ENCODE data around the gene TMEM132D. TPM values are rescaled to one million over a fixed set of nuclear protein-coding genes. Genes with fewer than 3 reads are reported as not detected.

Gene TMEM132D
- total and polyA plus RNA-seq, 4 donors = 0.06 to 0.20 (median 0.13) TPM

GRCh38 chr12:129530517-129530916, 373.3 kb downstream of the TMEM132D start:
- Histone ChIP-seq H3K4me1 (ENCODE audit: control insufficient read depth in 5 of 5, insufficient read depth in 5 of 5, low read length in 5 of 5) (no peaks in the 10 kb centered on the region), H3K9ac (ENCODE audit: insufficient read depth in 1 of 2, low read length in 2 of 2) (no peak overlapping the region), H3K27ac (ENCODE audit: low read depth in 1 of 2, low read length in 1 of 2) (no peak overlapping the region), H3K4me3 (no peak overlapping the region), H3K36me3 (ENCODE audit: control insufficient read depth in 4 of 4, insufficient read depth in 4 of 4, low read length in 4 of 4) (no peaks in the 10 kb centered on the region), H3K27me3 (ENCODE audit: control insufficient read depth in 3 of 3, insufficient read depth in 3 of 3, low read length in 2 of 3) (no peaks in the 10 kb centered on the region), H3K9me3 (ENCODE audit: control insufficient read depth in 4 of 4, insufficient read depth in 3 of 4, low read length in 3 of 4) (no peaks in the 10 kb centered on the region)
- TF ChIP-seq CTCF (IDR thresholded peaks at IDR 0.05; ENCODE audit: control extremely low read depth, extremely low read depth) = no peak
- ATAC-seq (ENCODE audit: insufficient read depth, low FRiP score) (no peak), DNase-seq (no peak)
- 70 to 81% methylated on average over 6 of the region's 6 CpGs for WGBS, 2 donors

- Histone ChIP-seq H3K36me3 (ENCODE audit: control insufficient read depth in 4 of 4, insufficient read depth in 4 of 4, low read length in 4 of 4) (no peaks in the 10 kb centered on the region), H3K27ac (ENCODE audit: low read depth in 1 of 2, low read length in 1 of 2) (no peak overlapping the region), H3K9ac (ENCODE audit: insufficient read depth in 1 of 2, low read length in 2 of 2) (no peak overlapping the region), H3K9me3 (ENCODE audit: control insufficient read depth in 4 of 4, insufficient read depth in 3 of 4, low read length in 3 of 4) (no peaks in the 10 kb centered on the region), H3K27me3 (ENCODE audit: control insufficient read depth in 3 of 3, insufficient read depth in 3 of 3, low read length in 2 of 3) (no peaks in the 10 kb centered on the region), H3K4me3 (no peak overlapping the region), H3K4me1 (ENCODE audit: control insufficient read depth in 5 of 5, insufficient read depth in 5 of 5, low read length in 5 of 5) (no peaks in the 10 kb centered on the region)
- no peak for TF ChIP-seq CTCF (IDR thresholded peaks at IDR 0.05; ENCODE audit: control extremely low read depth, extremely low read depth)
- WGBS, 2 donors = 61 to 66% methylated on average over 3 of the region's 3 CpGs
- ATAC-seq (ENCODE audit: insufficient read depth, low FRiP score) (no peak), DNase-seq (no peak)
These were observed 376.3 kb downstream of the TMEM132D start for GRCh38 chr12:129527506-129527905.

GRCh38 chr12:129523621-129524020, 380.2 kb downstream of the TMEM132D start:
- ATAC-seq (ENCODE audit: insufficient read depth, low FRiP score) = no peak
- DNase-seq = no peak
- Histone ChIP-seq H3K27ac (ENCODE audit: low read depth in 1 of 2, low read length in 1 of 2) (no peak overlapping the region), H3K36me3 (ENCODE audit: control insufficient read depth in 4 of 4, insufficient read depth in 4 of 4, low read length in 4 of 4) (no peaks in the 10 kb centered on the region), H3K9me3 (ENCODE audit: control insufficient read depth in 4 of 4, insufficient read depth in 3 of 4, low read length in 3 of 4) (no peaks in the 10 kb centered on the region), H3K9ac (ENCODE audit: insufficient read depth in 1 of 2, low read length in 2 of 2) (no peak overlapping the region), H3K4me1 (ENCODE audit: control insufficient read depth in 5 of 5, insufficient read depth in 5 of 5, low read length in 5 of 5) (no peaks in the 10 kb centered on the region), H3K27me3 (ENCODE audit: control insufficient read depth in 3 of 3, insufficient read depth in 3 of 3, low read length in 2 of 3) (no peaks in the 10 kb centered on the region), H3K4me3 (no peak overlapping the region)
- WGBS, 2 donors = 83 to 87% methylated on average over 2 of the region's 2 CpGs
- no peak for TF ChIP-seq CTCF (IDR thresholded peaks at IDR 0.05; ENCODE audit: control extremely low read depth, extremely low read depth)

- Histone ChIP-seq H3K9me3 (ENCODE audit: control insufficient read depth in 4 of 4, insufficient read depth in 3 of 4, low read length in 3 of 4) (peaks cover 0 to 4% (median 2%) of the 10 kb centered on the region in 4 donors), H3K36me3 (ENCODE audit: control insufficient read depth in 4 of 4, insufficient read depth in 4 of 4, low read length in 4 of 4) (no peaks in the 10 kb centered on the region), H3K9ac (ENCODE audit: insufficient read depth in 1 of 2, low read length in 2 of 2) (no peak overlapping the region), H3K4me1 (ENCODE audit: control insufficient read depth in 5 of 5, insufficient read depth in 5 of 5, low read length in 5 of 5) (no peaks in the 10 kb centered on the region), H3K27ac (ENCODE audit: low read depth in 1 of 2, low read length in 1 of 2) (no peak overlapping the region), H3K4me3 (no peak overlapping the region), H3K27me3 (ENCODE audit: control insufficient read depth in 3 of 3, insufficient read depth in 3 of 3, low read length in 2 of 3) (no peaks in the 10 kb centered on the region)
- ATAC-seq (ENCODE audit: insufficient read depth, low FRiP score) (no peak), DNase-seq (no peak)
- 69 to 71% methylated on average over 1 of the region's 1 CpG for WGBS, 2 donors
- TF ChIP-seq CTCF (IDR thresholded peaks at IDR 0.05; ENCODE audit: control extremely low read depth, extremely low read depth) = no peak
These were observed 383.1 kb downstream of the TMEM132D start for GRCh38 chr12:129520739-129521138.
